K562 (cell line): ENCODE measurements around the gene TYSND1. TPM values are rescaled to one million over a fixed set of nuclear protein-coding genes. Genes with fewer than 3 reads are reported as not detected.

Experiments used
- ARID4B ChIP-seq: sonication (generic); formaldehyde crosslinking; IDR thresholded peaks from 2 replicates; pipeline ENCODE4 v1.8.0; 2022; ENCODE audit warnings: mild to moderate bottlenecking, missing genetic modification reagents
- CBFA2T3 ChIP-seq: fragments of 450-650 bp; IDR thresholded peaks from 2 replicates; pipeline ENCODE4 v1.6.1; 2017
- HBP1 ChIP-seq: fragments of 450-650 bp; formaldehyde crosslinking; IDR thresholded peaks from 2 replicates; pipeline ENCODE4 v1.4.0; 2022; ENCODE audit warnings: missing genetic modification characterization
- HCFC1 ChIP-seq: IDR thresholded peaks from 2 replicates; pipeline ENCODE4 v1.6.1; 2012; ENCODE audit warnings: low read depth, low read length, improper control_type of control experiment
- RNF2 ChIP-seq: sonication (generic); IDR thresholded peaks from 2 replicates; pipeline ENCODE4 v1.6.1; 2016
- SRSF7 ChIP-seq: fragments of 200-400 bp; formaldehyde crosslinking; optimal IDR thresholded peaks from 2 replicates; pipeline ENCODE3; 2017; ENCODE audit warnings: mild to moderate bottlenecking, low read depth, low read length
- TCFL5 ChIP-seq: fragments of 250-450 bp; sonication (Bioruptor Pico); conservative IDR thresholded peaks from 2 replicates; pipeline ENCODE4 v1.6.1; 2021; ENCODE audit warnings: mild to moderate bottlenecking, moderate library complexity, matching md5 sums
- ZNF695 ChIP-seq: fragments of 450-650 bp; formaldehyde crosslinking; IDR thresholded peaks from 2 replicates; pipeline ENCODE4 v1.4.0; 2020; ENCODE audit warnings: mild to moderate bottlenecking, moderate library complexity
- polyA plus RNA-seq, 8 experiments: library from polyadenylated mRNA; depleted of rRNA in 4 of 8; stranded (reverse) in 5 of 8; unstranded in 3 of 8; fragments of >200 nt; fragmentation: Nextera tagmentation in 2 of 8; fragmentation: Illumina TruSeq in 1 of 8; extraction: Ambion mirVana in 2 of 8; extraction: Trizol in 1 of 8; gene quantifications; 2 replicates each; pipeline versions ENCODE4 v1.2.1 to v1.2.3, GENCODE V29; 2011 to 2014; ENCODE audit warnings: inconsistent platforms in 1 of 8, missing spikeins in 1 of 8
- total RNA-seq, 7 experiments: library from RNA; depleted of rRNA in 6 of 7; stranded (reverse); fragments of >200 nt in 6 of 7; fragmentation: Illumina TruSeq in 2 of 7; extraction: Trizol in 2 of 7; gene quantifications; 2 replicates each; pipeline versions ENCODE4 v1.2.1 to v1.2.3, GENCODE V29; 2011 to 2021; ENCODE audit warnings: low replicate concordance in 1 of 7
- TF ChIP-seq, protein P1 (sequence below): fragments of 250-450 bp; sonication (Bioruptor Pico); IDR thresholded peaks from 2 replicates; pipeline ENCODE4 v1.8.0; 2022; ENCODE audit warnings: inconsistent platforms, mild to moderate bottlenecking, moderate library complexity, borderline replicate concordance
- TF ChIP-seq, protein P2 (sequence below), 2 experiments: fragments of 450-650 bp; IDR thresholded peaks; 2 replicates each; pipeline ENCODE4 v1.6.1; 2016

Gene TYSND1
- total and polyA plus RNA-seq, 9 of the 15 experiments (the other 6 are each of a cell fraction or from before 2014, with no cell fraction given): 0.60 to 2.0 (median 1.3) TPM

DNA sequence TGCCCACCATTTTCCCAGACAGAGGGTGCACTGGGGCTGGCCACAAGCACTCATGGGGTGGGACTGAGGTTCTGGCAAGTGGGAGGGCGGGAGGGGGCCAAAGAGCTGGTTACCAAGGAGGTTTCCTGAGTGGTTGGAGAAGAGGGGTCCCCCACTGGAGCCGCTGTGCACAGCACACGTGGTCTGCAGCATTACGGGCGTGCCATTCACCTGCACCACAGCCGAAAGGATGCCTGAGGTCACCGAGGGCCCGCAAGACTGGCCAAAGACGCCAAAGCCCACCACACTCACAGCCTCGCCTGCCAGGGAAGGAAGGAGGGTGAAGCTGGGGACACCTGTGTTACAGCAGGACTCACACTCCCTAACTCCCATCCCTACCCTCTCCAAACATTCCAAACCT lies 3.9 kb downstream of the TYSND1 start (continued):
- TF ChIP-seq, protein P1, sequence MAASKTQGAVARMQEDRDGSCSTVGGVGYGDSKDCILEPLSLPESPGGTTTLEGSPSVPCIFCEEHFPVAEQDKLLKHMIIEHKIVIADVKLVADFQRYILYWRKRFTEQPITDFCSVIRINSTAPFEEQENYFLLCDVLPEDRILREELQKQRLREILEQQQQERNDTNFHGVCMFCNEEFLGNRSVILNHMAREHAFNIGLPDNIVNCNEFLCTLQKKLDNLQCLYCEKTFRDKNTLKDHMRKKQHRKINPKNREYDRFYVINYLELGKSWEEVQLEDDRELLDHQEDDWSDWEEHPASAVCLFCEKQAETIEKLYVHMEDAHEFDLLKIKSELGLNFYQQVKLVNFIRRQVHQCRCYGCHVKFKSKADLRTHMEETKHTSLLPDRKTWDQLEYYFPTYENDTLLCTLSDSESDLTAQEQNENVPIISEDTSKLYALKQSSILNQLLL (CRISPR knock-in tag): no peak
- TF ChIP-seq SRSF7: no peak
- no peak for TF ChIP-seq TCFL5 (CRISPR knock-in tag)
- TF ChIP-seq CBFA2T3: no peak
- no peak for TF ChIP-seq HBP1 (CRISPR knock-in tag)
- TF ChIP-seq RNF2: no peak
- TF ChIP-seq ARID4B (CRISPR knock-in tag): no peak
- TF ChIP-seq, protein P2, sequence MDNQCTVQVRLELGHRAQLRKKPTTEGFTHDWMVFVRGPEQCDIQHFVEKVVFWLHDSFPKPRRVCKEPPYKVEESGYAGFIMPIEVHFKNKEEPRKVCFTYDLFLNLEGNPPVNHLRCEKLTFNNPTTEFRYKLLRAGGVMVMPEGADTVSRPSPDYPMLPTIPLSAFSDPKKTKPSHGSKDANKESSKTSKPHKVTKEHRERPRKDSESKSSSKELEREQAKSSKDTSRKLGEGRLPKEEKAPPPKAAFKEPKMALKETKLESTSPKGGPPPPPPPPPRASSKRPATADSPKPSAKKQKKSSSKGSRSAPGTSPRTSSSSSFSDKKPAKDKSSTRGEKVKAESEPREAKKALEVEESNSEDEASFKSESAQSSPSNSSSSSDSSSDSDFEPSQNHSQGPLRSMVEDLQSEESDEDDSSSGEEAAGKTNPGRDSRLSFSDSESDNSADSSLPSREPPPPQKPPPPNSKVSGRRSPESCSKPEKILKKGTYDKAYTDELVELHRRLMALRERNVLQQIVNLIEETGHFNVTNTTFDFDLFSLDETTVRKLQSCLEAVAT (IDR thresholded peaks at IDR 0.05): no peak
- no peak for TF ChIP-seq ZNF695 (CRISPR knock-in tag)
- no peak for TF ChIP-seq HCFC1
